Smooth muscle cell (in vitro differentiated cells): ENCODE results near the gene FREY1. TPM values are rescaled to one million over a fixed set of nuclear protein-coding genes. Genes with fewer than 3 reads are reported as not detected.
A peak's percentile ranks its signal among the peaks of the same experiment; 100 is the strongest.

Experiments used
- DNase-seq: peaks from one replicate; lab custom pipeline; 2025; ENCODE audit not compliant: unreplicated experiment; lab: John Stamatoyannopoulos, UW
- H2AFZ ChIP-seq: fragments of 200-600 bp; sonication (generic); 2 replicates; pipeline ENCODE4 v1.6.0; 2016; ENCODE audit warnings: antibody characterized with exemption, low read depth, mild to moderate bottlenecking
- H3F3A ChIP-seq: fragments of 200-600 bp; sonication (generic); 2 replicates; pipeline ENCODE4 v1.6.0; 2017; ENCODE audit warnings: antibody characterized with exemption, low read depth
- H3K27ac ChIP-seq: fragments of 200-600 bp; sonication (generic); 2 replicates; pipeline ENCODE4 v1.5.1; 2016; ENCODE audit warnings: low read depth, mild to moderate bottlenecking
- H3K27me3 ChIP-seq: fragments of 200-600 bp; sonication (generic); 2 replicates; pipeline ENCODE4 v1.6.1; 2016; ENCODE audit warnings: low read depth, mild to moderate bottlenecking
- H3K36me3 ChIP-seq: fragments of 200-600 bp; sonication (generic); 2 replicates; pipeline ENCODE4 v1.5.1; 2016; ENCODE audit warnings: low read depth
- H3K4me1 ChIP-seq: fragments of 200-600 bp; sonication (generic); 2 replicates; pipeline ENCODE4 v1.5.1; 2016; ENCODE audit warnings: low read depth
- H3K4me2 ChIP-seq: fragments of 200-600 bp; sonication (generic); 2 replicates; pipeline ENCODE4 v1.6.0; 2016; ENCODE audit warnings: mild to moderate bottlenecking
- H3K4me3 ChIP-seq: fragments of 200-600 bp; sonication (generic); 2 replicates; pipeline ENCODE4 v1.5.1; 2016; ENCODE audit warnings: mild to moderate bottlenecking
- H3K79me2 ChIP-seq: fragments of 200-600 bp; sonication (generic); 2 replicates; pipeline ENCODE4 v1.6.0; 2016; ENCODE audit warnings: low read depth, mild to moderate bottlenecking
- H3K9ac ChIP-seq: fragments of 200-600 bp; sonication (generic); 2 replicates; pipeline ENCODE4 v1.6.0; 2016; ENCODE audit warnings: low read depth
- H3K9me3 ChIP-seq: fragments of 200-600 bp; sonication (generic); replicated peaks from 2 replicates; pipeline ENCODE4 v1.5.1; 2016; ENCODE audit warnings: low read depth
- H4K20me1 ChIP-seq: fragments of 200-600 bp; sonication (generic); 2 replicates; pipeline ENCODE4 v1.6.0; 2016; ENCODE audit warnings: low read depth
- WGBS: methylation state at CpG from one replicate; pipeline ENCODE4 v1.1.7; 2016; ENCODE audit warnings: low lambda C conversion rate; 5-methylcytosine and 5-hydroxymethylcytosine counted together
- polyA plus RNA-seq: library from polyadenylated mRNA; unstranded; fragments of >200 nt; fragmentation: Nextera tagmentation; extraction: Ambion mirVana; gene quantifications from 2 replicates; pipeline ENCODE4 v1.2.1, GENCODE V29; 2016
- total RNA-seq: library from RNA; depleted of rRNA; stranded (reverse); fragments of >200 nt; gene quantifications from 2 replicates; pipeline ENCODE4 v1.2.3, GENCODE V29; 2014
- TF ChIP-seq, protein P1 (sequence below): fragments of 200-600 bp; sonication (generic); IDR thresholded peaks from 2 replicates; pipeline ENCODE4 v1.5.1; 2017; ENCODE audit warnings: borderline replicate concordance, mild to moderate bottlenecking, antibody characterized with exemption; ENCODE audit not compliant: insufficient read depth, poor library complexity, severe bottlenecking

Gene FREY1
- total and polyA plus RNA-seq, 2 experiments from 2014 or later: 0.22 to 0.57 TPM

DNA sequence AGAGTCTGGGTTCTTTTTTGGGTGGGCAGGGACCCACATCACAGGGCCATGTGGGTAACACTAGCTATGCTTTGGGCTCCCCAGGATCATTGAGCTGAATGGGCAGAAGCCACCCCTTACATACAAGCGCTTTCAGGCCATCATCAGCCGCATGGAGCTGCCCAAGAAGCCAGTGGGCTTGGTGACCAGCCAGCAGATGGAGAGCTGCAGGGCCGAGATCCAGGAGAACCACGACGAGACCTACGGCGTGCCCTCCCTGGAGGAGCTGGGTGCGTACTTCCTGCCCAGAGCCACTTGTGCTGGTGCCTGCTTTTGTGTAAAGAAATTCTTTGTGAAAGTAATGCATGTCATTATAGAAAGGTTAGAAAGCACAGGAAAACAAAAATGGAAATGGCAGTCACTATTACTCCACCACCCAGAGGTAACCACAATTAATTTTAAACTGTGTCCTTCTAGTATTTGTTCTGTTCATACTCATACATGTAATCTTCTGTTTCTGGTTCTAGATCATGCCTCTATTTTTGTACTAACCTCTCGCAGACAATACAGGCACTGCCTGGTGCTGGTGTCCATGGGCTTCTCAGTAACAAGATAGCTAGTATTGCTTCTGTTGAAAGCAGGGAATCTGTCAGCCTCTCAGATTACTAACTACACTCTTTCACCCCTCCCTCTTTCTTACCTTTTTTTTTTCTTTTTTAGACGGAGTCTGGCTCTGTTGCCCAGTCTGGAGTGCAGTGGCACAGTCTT, 46.1 kb downstream of the FREY1 start:
- TF ChIP-seq, protein P1, sequence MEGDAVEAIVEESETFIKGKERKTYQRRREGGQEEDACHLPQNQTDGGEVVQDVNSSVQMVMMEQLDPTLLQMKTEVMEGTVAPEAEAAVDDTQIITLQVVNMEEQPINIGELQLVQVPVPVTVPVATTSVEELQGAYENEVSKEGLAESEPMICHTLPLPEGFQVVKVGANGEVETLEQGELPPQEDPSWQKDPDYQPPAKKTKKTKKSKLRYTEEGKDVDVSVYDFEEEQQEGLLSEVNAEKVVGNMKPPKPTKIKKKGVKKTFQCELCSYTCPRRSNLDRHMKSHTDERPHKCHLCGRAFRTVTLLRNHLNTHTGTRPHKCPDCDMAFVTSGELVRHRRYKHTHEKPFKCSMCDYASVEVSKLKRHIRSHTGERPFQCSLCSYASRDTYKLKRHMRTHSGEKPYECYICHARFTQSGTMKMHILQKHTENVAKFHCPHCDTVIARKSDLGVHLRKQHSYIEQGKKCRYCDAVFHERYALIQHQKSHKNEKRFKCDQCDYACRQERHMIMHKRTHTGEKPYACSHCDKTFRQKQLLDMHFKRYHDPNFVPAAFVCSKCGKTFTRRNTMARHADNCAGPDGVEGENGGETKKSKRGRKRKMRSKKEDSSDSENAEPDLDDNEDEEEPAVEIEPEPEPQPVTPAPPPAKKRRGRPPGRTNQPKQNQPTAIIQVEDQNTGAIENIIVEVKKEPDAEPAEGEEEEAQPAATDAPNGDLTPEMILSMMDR: no peak
- Histone ChIP-seq H2AFZ (no peak overlapping the region), H3K9ac (no peak overlapping the region), H3K9me3 (no peaks in the 10 kb centered on the region), H3K36me3 (peaks cover 20% of the 10 kb centered on the region), H3F3A (peaks cover 15% of the 10 kb centered on the region), H3K4me2 (no peak overlapping the region), H3K27ac (peak overlapping the region; percentile 91), H4K20me1 (peaks cover 45% of the 10 kb centered on the region), H3K27me3 (no peaks in the 10 kb centered on the region), H3K4me3 (no peak overlapping the region), H3K4me1 (peaks cover 14% of the 10 kb centered on the region), H3K79me2 (no peaks in the 10 kb centered on the region)
- DNase-seq: no peak
- 97% methylated on average over 10 of the region's 10 CpGs for WGBS

- peaks cover 14% of the 10 kb centered on the region for H3K4me1 ChIP-seq
- no peak overlapping the region for H3K4me2 ChIP-seq
- no peak overlapping the region for H3K9ac ChIP-seq
- H4K20me1 ChIP-seq: peaks cover 51% of the 10 kb centered on the region
- no peaks in the 10 kb centered on the region for H3K27me3 ChIP-seq
- no peak overlapping the region for H3K4me3 ChIP-seq
- 81% methylated on average over 5 of the region's 5 CpGs for WGBS
- H3K36me3 ChIP-seq: peaks cover 20% of the 10 kb centered on the region
- H3K79me2 ChIP-seq: no peaks in the 10 kb centered on the region
- no peaks in the 10 kb centered on the region for H3K9me3 ChIP-seq
- H3K27ac ChIP-seq: peak overlapping the region; percentile 91
- peaks cover 16% of the 10 kb centered on the region for H3F3A ChIP-seq
- TF ChIP-seq, protein P1: no peak
- DNase-seq: no peak
- no peak overlapping the region for H2AFZ ChIP-seq
Measured at GRCh38 chr11:45860348-45860747, 46.7 kb downstream of the FREY1 start.

GRCh38 chr11:45859661-45860140, 47.4 kb downstream of the FREY1 start:
- Histone ChIP-seq H3K9ac (peak overlapping the region; percentile 74), H3K4me1 (peaks cover 14% of the 10 kb centered on the region), H3K4me3 (no peak overlapping the region), H2AFZ (no peak overlapping the region), H3K27me3 (no peaks in the 10 kb centered on the region), H3K79me2 (peaks cover 4% of the 10 kb centered on the region), H3K36me3 (peaks cover 20% of the 10 kb centered on the region), H3F3A (peaks cover 16% of the 10 kb centered on the region), H4K20me1 (peaks cover 57% of the 10 kb centered on the region), H3K4me2 (peak overlapping the region; percentile 48), H3K27ac (peak overlapping the region; percentile 91), H3K9me3 (no peaks in the 10 kb centered on the region)
- peak; percentile 76 for DNase-seq
- WGBS: 42% methylated on average over 12 of the region's 12 CpGs
- TF ChIP-seq, protein P1: no peak
